NCI-H2227 treated with DMSO at 0.1 percent for 48 hours (cell line): ENCODE results near the gene TINAG.

Source experiments
- DNase-seq: peaks from one replicate; lab custom pipeline; 2025; lab: John Stamatoyannopoulos, UW

TINAG gene

DNA sequence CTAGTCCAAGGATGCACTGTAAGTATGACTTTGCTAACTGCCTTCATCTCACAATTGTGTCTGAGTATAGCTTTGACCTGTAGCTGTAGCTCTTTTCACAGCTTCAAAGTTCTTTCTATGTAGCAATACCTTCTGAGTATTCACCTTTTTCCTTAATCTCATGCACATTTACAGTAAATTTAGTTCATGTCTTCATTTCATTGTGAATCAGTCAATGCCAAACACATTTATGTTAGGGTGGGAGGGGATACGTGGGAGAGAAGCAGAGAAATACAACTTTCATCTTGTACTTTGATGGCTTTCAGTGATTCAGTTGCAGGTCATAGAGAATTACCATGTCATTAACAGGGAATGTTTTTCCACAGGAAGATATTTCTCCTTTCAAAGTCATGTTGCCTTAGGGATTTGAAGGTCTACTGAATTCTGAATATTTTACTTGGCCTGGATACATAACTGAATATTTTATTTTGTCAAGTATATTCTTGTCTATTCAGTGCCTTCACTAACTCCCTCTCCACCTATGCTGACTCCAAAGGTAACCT lies 119.2 kb downstream of the TINAG start:
- no peak for DNase-seq

DNA sequence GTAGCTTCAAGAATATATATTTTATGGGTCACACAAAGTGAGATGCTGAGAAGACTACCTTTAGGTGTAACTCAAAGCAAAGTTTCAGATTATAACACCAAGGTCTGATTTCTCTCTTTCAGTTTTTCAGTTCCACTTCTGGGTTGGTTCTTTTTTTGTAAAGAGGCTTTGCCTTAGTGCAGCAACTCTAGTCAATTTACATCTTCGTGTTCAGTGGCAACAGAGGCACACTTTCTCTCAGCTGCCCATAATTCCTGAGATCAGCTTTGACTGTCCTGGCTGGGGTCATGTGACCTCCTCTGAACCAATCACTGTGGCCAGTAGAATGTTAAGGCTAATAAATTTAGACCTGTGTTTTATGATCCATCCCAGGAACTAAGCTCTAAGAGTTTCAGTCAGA lies 120.2 kb downstream of the TINAG start:
- DNase-seq: no peak

DNA sequence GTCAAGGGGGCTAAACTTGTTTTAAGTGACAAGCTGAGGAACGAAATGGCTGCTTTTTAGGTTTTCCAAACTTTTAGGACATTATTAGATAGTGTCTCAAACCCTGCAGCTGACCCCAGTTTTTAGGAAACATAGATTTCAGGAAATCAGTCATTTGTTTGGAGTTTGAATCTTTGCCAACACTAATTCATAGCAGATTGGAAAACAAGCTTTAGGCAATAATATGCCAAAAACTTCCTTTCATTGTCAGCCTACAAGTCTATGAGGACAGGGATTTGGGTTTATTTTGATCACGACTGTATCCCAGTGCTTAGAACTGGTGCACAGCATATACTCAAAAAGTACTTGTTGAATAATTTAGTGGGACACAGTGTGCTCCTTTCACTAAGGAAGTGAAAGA lies 123.2 kb downstream of the TINAG start:
- no peak for DNase-seq
